ENCODE data around the gene BEND6.

DNA sequence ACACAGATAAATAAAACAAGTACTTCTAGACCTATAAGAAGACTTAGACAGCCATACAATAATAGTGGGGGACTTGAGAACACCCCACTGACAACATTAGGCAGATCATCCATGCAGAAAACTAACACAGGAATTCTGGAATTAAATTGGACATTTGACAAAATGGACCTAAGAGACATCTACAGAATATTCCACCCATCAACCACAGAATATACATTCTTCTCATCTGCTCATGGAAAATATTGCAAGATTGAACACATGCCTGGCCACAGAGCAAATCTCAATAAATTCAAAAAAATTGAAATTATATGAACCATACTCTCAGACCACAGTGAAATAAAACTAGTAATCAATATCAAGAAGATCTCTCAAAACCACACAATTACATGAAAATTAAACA, 47.3 kb downstream of the BEND6 start:
- no peak for TF ChIP-seq EZH2 (IDR thresholded peaks at IDR 0.05; ENCODE audit: low read length)
- TF ChIP-seq, protein P1, sequence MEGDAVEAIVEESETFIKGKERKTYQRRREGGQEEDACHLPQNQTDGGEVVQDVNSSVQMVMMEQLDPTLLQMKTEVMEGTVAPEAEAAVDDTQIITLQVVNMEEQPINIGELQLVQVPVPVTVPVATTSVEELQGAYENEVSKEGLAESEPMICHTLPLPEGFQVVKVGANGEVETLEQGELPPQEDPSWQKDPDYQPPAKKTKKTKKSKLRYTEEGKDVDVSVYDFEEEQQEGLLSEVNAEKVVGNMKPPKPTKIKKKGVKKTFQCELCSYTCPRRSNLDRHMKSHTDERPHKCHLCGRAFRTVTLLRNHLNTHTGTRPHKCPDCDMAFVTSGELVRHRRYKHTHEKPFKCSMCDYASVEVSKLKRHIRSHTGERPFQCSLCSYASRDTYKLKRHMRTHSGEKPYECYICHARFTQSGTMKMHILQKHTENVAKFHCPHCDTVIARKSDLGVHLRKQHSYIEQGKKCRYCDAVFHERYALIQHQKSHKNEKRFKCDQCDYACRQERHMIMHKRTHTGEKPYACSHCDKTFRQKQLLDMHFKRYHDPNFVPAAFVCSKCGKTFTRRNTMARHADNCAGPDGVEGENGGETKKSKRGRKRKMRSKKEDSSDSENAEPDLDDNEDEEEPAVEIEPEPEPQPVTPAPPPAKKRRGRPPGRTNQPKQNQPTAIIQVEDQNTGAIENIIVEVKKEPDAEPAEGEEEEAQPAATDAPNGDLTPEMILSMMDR (optimal IDR thresholded peaks at IDR 0.05 in 1 of 3, IDR thresholded peaks at IDR 0.05 in 1 of 3, conservative IDR thresholded peaks at IDR 0.05 in 1 of 3; ENCODE audit: extremely low read depth in 1 of 3, insufficient read depth in 2 of 3, low read length in 3 of 3): no peak

All from keratinocyte (primary cell).